GM18870 (cell line): ENCODE measurements around the gene TRABD2B.

Experiments
- ATAC-seq: cut with Tn5 transposase; IDR thresholded peaks from one replicate; pipeline ENCODE4 v1.9.1; 2021; ENCODE audit warnings: moderate library complexity; ENCODE audit not compliant: unreplicated experiment

TRABD2B gene

GRCh38 chr1:47764461-47765046 lies 232.6 kb downstream of the TRABD2B start:
- ATAC-seq = no peak

GRCh38 chr1:47763591-47764171 lies 233.5 kb downstream of the TRABD2B start:
- no peak for ATAC-seq

GRCh38 chr1:47761974-47762373 lies 235.2 kb downstream of the TRABD2B start:
- ATAC-seq = peak; percentile 73

GRCh38 chr1:47761201-47761930 lies 235.8 kb downstream of the TRABD2B start:
- no peak for ATAC-seq

GRCh38 chr1:47759936-47760629 lies 237.1 kb downstream of the TRABD2B start:
- no peak for ATAC-seq

- ATAC-seq = no peak
Observed at GRCh38 chr1:47759251-47759935, 237.8 kb downstream of the TRABD2B start.

GRCh38 chr1:47758341-47759250 lies 238.6 kb downstream of the TRABD2B start:
- ATAC-seq = no peak

DNA sequence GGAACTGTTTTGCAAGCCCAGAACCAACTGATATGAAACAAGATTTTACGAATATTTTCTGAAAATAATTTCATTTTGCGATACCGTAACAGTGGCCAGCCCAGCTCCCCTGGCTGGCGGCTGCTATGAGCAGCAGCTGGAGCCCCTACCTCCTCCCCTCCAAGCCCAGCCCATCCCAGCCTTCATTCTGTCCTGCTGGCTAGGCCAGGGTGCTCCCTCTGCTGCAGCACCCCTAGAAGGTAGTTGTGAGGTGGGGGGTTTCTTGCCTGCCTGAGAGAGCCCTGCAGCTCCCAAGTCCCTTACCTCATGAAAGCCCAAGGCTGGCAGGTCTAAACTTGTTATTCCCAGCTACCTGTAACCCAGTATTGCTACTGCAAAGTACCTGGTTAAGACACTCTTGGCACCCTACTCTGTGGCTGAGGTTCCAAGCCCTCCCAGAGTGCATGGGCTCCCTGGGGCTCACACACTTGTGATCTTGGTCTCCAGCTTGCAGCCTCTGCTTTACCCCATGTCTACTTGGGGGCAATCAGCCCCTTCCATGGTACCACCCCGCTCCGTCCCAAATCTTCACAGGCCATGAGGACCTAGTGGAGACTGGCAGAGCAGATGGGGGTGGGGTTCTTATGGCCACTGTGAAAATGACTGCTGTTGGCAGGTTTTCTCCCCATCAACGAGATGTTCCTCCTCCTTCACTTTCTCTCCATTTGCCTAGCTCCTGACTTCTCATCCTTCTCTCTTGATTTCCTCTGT lies 239.8 kb downstream of the TRABD2B start:
- ATAC-seq = no peak

- ATAC-seq = no peak
Observed at GRCh38 chr1:47756411-47756810, 240.8 kb downstream of the TRABD2B start.

DNA sequence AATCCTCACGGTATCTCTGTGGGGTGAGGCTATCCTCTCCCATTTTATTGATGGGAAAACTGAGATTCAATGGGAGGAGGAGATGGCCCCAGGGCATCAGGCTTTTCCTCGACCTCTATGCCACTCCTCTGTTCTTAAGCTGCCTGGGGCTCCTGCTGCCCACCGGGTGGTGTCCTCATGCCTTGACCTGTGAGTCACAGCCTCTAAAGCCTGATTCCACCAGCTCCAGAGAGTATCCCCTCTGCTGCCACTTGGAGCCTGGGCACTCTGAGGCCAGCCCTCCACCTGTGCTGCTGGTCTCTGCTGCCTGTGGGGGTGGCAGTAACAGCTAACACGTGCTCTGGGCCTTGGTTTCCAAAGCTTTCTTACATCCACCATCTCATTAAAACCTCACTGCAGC lies 241.2 kb downstream of the TRABD2B start:
- no peak for ATAC-seq

- no peak for ATAC-seq
Observed at GRCh38 chr1:47755101-47755990, 241.8 kb downstream of the TRABD2B start.

DNA sequence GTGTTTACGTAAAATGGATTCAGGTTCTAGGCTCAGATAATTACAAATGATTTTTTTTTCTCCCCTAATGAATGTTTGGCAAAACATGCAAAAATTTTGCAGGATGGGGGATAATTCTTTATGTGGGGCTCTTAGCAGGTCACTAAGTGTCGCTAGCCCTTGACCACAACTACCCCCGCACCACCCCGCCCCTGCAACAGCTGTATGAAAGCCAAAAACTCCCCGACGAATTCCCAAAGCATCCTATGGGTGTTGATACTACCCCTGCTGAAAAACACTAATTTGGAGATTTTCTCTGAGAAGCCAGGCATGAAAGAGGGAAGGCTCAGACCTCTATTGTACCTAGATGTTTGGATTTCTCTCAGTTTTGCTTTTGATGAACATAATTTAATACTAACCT lies 243.0 kb downstream of the TRABD2B start:
- no peak for ATAC-seq

DNA sequence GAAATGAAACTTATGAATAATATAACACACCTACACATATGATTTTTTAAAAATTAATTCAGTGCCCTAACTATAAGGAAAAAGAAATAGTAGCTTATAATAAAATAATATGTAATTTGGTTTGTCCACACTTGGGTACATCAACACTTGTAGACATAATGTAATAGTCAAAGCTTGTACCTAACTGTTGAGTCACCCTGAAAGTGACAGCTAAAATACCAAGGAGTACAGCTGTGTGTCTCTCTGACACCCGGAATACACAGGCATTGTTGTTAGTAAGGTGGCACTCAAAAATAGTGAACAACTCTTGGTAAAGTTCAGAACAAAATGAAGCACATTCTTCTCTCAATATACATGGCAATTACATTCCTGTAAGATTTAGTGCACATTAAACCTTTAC lies 243.4 kb downstream of the TRABD2B start:
- ATAC-seq = no peak

GRCh38 chr1:47752559-47752958 lies 244.6 kb downstream of the TRABD2B start:
- no peak for ATAC-seq

DNA sequence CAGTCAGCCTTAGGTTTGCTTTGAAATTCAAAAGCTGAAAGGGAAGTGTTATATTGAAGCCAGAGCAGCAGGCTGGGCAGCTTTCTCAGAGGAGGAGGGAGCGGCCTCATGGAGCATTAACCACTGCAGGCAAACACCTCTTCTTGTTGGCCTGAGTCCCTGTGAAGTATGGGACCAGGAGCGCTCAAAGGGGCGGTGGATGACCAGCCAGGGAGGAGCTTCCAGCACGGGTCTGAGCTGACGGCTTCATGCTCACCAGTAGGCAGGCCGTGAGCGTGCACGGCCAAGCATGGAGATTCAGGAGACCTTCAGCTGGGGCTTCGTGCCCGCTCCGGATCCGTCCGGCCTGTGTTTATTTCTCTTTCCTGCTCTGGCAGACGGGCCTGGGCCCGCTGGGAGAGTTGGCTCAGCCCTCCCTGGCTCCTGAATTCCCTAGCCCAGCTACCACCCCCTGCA lies 245.2 kb downstream of the TRABD2B start:
- ATAC-seq = no peak

- no peak for ATAC-seq
Observed at GRCh38 chr1:47751193-47751592, 246.0 kb downstream of the TRABD2B start.

- ATAC-seq = no peak
Observed at GRCh38 chr1:47745715-47746609, 251.2 kb downstream of the TRABD2B start.
